Activated CD4-positive, CD25-positive, alpha-beta regulatory T cell treated with anti-CD3 and anti-CD28 coated beads, Interleukin-2, amount 50 U/mL, for 72 hours (primary cell): ENCODE results near the gene SLC22A31.
A peak's percentile ranks its signal among the peaks of the same experiment; 100 is the strongest.
"Not testable (repeated sequence)": the region's sequence is repeated elsewhere in the genome, so short reads cannot be mapped to it uniquely, and the experiment has no call there.

Experiments used
- DNase-seq: peaks from one replicate; pipeline ENCODE4 v3.0.0; 2021

The SLC22A31 gene

DNA sequence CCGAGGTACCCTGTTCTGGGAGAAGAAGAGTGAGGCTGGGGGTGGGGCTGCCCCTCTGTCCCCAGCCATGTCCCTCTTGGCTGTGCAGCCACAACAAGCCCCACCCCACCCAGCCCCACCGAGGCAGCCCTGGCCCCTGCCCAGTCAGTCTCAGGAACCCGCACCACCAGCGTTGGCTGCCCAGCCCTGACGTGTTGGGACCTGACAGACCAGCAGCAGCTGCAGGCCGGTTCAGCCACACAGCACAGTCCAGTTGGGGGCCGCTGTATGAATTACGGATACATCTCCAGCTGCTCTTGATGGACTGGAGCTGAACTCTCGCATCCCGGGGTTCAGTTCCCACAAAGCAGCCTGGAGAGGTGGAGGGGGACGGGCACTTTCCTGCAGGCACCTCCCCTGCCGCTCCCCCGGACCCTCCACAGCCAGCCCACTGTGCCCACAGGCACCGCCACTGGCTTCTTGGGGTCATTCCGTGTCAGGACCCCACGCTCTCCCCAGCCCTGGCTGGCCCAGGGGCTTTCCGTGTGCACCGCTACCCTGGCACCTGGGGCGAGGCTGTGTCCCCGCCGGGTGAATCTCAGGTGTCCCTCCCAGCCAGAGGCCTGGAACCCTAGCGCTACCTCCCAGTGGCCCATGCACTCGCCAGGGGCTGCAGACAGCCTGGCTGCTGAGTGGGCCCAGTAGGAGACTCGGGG is 21.7 kb downstream of the SLC22A31 start:
- no peak for DNase-seq

DNA sequence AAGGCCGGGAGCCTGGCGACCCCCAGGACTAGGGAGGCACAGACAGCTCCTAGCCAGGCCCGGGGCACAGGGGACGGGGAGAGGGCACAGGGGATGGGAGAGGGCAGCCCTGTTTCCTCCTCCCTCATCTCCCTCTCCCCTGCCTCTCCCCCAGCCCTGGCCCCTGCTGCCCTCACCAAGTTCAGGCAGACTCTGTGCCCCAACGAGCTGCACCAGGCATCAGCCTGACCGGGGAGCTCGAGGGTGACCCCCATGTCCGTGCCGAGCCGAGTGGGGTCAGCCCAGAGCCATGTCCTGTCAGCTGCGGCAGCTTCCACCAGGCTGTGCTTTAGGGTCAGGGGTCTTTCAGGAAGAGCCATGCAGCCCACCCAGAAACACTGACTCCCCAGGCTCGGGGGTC is 22.8 kb downstream of the SLC22A31 start:
- DNase-seq: no peak

DNA sequence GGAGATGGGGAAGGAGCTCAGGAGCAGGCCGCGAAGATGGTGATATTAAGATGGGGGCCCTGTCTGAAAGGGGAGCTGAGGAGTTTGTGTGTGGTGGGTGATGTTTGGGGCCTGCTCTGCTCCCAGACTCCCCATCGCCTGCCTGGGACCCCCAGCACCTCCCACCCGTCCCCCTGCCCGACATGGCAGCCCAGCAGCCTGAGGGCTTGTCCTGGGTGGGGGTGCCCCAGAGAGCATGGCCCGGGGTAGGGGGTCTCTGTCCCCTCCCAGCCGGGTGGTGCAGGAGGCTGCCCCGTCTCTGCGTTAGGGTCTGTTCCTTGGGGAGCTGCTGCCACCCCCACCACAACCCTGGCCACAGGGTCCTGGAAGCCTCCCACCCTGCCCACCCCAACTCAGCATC is 23.6 kb downstream of the SLC22A31 start:
- DNase-seq: no peak

DNA sequence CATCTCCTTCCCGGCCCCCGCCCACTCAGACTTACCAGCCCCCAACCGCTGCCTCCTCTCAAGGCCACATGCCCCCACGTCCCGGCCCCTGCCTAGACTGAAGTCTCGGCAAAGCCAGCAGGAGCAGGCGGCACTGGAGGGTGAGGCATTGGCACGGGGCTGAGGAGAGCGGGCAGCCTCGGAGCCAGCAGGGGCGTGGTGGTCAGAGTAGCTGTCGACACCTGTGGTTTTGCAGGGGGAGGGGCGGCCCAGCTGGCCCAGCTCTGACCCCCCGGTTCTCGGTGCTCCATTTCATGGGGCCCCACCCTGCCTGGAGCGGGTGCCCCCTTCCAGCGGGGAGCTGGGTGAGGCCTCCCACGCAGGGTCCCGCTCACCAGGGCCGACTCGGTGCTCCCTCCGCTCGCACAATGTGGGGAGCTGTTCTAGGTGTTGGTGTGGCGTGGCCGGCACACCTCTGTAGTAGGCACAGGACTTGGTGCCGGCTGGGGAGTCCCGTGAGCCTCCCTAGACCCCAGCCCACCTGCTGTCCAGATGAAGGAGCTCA is 24.1 kb downstream of the SLC22A31 start:
- no peak for DNase-seq

DNA sequence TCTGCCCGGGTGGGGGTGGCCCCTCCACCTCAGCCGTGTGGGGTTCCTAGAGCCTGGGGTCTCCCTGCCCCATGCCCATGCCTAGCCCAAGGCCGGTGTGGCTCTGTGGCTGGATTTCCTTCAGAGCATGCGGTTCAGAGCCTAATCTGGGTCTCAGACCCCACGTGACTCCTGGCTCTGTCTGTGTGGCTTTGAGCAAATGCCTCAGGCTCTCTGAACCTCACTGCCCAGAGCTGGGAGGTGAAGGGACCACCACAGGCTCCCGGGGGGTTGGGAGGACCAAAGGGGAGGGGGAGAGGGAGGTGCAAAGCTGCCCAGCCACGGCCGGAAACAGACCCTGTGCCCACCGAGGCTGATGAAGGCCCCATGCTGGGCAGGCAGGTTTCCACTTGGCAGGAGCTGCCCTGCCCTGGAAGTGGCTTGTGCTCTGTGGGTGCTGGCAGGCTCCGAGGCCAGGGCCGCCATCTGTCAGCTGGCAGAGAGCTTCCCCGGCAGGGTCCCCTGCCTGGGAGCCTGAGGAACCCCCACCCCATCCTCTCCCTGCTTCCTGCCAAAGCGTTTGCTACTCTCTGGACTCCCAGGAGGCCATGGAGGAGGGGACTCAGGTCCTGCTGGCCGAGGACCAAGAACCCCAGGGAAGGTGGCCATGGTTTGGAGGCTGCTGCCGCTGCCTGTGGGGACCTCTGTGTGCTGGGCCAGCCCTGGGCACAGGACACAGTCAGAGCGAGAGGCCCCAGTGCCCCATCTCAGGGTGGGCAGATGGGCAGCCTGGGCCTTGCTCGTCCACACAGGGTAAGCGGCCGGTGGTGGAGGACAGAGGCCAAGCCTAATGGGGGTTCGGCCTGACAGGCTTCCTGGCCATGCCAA is 24.8 kb downstream of the SLC22A31 start:
- no peak for DNase-seq

DNA sequence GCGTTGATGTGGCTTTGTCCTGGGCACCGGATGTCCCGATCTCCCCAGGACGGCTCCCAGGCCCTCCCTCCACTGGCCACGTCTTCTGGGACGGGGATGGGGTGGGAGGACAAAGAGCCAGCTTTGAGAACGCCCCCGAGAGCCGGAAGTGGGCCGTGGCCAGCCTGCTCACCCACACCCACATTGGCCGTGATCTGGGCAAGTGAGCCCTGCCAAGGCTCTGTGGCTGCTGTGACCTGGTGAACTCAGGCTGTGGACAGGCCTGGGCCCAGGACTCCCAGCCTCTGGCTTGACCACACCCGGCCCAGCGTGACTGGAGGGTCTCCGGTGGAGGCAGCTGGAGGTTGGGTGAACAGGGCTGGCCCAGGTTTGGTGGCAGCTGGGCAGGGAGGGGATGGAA is 25.5 kb downstream of the SLC22A31 start:
- no peak for DNase-seq

DNA sequence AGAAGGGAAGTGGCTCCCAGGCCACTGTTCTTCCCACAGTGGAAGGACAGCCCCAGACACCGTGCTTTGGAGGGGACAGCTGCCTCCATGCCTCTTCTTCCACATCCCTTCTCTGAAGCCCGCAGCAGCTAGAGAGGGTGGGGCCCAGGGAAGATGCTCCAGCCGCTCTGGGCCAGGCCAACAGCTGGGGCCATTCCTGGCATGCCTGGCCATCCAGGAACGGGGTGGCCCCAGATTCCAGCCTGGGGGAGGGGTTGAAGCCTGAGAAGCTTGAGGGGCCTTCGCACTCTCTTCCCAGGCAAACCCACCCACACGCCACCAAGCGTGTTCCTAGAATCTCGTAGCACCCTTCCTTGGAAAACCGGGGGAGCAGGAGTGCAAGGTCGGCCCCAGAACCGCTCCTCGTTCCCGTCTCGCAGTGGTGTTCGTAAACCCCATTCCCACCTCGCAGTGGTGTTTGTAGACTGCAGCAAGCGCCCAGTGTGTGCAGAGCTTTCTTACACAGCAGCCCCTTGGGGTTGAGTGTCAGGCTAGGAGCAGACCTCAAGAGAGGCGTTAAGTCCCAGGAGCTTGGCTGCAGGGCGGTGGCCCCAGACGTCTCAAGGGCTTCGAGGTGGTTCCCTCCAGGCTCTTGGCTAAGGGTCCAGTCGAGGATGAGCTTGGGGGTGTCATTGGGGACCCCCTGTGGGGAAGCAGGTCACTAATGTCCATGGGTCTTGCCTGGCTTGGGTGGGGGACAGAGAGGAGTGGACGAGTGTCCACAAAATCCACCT is 26.1 kb downstream of the SLC22A31 start:
- no peak for DNase-seq

DNA sequence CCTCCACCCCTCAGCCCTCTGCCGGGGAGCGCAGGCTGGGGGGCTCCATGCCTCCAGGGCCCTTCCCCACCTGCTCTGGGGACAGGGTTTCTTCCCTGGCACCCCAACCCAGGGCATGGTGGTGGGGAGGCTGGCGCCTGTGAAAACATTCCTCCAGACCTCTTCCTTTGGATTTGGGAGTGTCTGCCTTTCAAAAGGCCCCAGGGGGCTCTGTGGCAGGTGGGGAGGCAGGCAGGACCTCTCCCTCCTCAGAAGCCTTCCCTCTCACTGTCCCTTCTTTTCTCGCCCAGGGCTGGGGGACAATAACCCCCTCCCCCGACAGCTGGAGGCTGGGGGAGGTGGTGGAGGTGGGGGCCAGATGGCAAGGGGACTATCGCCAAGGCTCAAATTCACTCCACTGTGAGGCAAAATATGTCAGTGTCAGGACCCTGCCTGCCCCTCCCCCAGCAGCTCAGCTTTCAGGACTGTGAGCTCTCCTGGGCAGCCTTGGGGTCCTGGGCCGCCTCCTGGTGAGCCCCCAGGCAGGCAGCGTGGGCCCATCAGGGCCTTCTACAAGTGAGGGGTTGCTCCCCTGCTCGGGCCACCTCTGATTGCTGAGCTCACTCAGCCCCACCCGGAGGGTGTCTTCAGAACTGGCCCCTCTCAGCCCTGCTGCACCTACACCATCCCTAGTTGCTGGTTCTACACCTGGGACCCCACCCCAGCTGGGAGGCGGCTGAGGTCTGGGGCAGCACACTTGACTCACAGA is 27.0 kb downstream of the SLC22A31 start:
- no peak for DNase-seq

DNA sequence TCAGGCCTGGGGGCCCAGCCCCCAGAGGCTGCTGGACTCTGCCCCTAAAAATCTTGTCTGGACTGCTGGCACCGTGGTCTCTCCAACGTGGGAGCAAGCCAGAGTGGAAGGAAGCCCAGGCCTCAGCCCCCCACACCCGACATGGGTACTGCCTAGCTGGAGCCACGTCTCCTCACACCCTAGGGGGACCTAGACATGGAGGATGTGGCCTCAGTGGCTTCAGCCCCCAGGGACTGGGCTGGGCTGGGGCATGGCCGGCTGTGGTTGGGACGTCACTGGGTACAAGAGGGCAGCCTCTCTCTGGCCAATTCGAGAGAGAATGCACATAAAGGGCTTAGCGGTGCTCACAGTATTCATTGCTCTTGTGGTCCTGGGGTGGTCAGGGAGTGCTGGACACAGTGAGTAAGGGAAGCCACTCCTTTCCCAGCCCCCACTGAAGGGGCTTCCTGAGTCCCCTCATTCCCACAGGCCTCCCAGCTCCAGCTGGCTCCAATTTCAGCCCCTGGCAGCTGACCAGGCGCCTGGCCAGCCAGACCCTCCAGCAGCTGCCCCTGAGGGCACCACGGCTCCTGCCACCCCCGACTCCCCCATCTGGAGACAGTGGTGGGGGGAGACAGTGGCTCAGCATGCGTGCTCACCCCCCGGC is 27.7 kb downstream of the SLC22A31 start:
- DNase-seq: no peak

DNA sequence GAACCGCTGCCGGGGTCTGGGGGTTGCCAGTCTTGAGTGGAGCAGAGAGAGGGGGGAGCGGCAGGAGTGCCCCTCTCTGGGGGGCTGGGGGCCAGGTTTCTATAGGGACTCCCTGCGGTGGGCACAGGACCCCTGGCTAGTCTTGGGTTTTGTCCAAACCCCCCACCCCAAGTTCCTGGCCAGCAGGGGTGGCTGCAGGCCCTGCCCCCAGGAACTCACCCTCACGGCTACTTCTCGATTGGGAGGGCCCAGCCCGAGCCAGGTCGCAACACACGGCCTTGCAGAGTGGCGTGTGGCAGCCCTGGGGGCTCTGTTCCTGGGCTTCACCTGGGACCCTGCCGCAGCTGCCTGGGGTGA is 28.2 kb downstream of the SLC22A31 start:
- DNase-seq: no peak

DNA sequence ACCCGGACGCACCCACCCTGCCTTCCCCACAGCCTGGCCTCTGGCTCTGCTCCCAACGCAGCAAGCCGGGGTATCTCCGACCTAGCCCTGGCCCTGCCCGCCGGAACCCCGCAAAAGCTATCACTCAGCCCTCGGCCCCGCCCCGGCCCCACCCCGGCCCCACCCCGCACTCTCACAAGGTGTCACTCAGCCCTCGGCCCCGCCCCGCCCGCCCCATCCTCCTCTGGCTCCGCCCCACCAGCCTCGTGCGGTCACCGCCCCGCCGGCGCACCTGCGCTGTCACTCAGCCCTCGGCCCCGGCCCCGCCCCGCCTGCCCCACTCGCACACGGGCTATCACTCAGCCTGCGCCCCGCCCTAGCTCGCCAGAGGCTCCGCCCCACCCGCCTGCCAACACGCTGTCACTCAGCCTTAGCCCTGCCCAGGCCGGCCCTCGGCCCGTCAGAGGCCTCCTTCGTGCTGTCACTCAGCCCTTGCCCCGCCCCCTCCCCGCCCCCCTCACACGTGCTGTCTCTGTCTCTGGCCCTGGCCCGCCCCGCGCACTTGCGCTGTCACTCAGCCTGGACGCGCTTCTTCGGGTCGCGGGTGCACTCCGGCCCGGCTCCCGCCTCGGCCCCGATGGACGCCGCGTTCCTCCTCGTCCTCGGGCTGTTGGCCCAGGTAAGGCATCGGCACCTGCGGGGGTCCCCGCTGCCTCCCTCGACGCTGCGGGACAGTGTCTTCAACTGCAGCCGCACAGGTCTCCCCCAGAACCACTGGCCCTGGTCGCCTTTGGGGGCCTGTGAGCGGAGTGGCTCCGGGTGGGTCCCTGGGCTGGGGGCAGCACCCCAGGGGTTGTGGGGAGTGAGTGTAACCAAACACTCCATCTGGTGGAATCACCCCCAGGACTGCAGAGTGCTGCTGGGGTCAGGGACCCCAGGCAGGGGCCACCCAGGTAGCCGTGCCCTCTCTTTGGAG is 28.8 kb downstream of the SLC22A31 start, which contains the start of gene CDH15:
Gene CDH15 (plus strand): TSS at position 533 of the 955 bp plus-strand sequence. CDS start 84 bp downstream, at position 617.
- DNase-seq: peak; percentile 91

DNA sequence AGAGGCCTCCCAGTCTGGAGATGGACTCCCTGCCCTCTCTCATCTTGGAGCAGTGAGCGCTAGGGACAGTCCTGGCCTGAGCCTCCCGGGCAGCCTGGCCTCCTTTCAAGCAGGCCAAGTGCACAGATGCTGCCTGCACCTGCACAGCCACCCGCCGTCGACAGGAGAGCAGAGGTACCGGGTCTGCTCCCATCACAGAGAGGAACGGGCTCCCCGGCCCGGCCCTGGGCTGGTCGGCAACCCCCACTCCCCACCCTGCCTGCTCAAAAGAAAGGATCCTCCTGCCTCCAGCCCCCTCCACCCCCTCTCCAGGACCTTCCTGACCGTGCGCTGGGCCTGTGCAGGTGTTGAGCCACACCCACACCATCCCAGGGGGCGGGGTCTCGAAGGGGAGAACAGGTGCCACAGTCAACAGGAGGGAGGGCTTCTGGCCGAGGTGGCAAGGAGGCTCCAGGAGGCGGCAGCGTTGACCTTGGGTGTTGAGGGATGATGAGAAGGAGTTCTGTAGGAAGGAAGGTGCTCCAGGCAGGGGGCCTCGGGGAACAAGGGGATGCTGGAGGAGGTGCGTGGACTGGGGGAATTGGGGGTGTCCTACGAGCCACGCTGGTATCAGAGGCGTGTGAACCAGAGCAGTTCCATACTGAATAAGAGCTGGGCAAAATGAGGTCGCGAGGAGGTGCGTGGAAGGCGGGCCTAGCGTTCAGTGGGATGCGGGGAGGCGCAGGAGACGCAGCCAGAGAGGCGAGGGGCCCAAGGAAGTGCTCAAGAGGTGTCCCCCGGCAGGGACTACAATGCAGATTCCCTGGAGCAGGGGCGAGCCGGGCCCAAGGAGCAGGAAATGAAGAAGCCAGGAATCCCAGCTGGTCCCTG is 29.8 kb downstream of the SLC22A31 start:
- peak; percentile 46 for DNase-seq

DNA sequence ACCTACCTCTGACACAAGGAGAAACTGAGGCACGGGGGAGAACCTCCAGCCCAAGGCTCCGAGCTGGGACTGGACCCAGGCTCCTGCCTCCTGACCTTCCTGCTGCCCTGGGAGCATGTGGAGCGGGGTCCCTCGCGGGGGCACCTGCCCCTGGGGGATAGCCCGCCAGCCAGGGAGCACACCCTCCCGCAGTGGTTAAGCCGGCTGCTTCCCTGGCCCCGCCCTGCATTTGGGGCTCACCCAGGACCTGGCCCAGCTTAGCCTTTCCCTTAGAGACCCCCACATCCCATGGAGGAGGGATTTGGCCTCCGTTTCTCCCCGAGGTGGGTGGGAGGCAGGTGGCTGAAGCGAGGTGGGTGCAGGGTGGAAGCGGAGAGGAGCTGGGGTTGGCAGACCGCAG is 30.6 kb downstream of the SLC22A31 start:
- no peak for DNase-seq

DNA sequence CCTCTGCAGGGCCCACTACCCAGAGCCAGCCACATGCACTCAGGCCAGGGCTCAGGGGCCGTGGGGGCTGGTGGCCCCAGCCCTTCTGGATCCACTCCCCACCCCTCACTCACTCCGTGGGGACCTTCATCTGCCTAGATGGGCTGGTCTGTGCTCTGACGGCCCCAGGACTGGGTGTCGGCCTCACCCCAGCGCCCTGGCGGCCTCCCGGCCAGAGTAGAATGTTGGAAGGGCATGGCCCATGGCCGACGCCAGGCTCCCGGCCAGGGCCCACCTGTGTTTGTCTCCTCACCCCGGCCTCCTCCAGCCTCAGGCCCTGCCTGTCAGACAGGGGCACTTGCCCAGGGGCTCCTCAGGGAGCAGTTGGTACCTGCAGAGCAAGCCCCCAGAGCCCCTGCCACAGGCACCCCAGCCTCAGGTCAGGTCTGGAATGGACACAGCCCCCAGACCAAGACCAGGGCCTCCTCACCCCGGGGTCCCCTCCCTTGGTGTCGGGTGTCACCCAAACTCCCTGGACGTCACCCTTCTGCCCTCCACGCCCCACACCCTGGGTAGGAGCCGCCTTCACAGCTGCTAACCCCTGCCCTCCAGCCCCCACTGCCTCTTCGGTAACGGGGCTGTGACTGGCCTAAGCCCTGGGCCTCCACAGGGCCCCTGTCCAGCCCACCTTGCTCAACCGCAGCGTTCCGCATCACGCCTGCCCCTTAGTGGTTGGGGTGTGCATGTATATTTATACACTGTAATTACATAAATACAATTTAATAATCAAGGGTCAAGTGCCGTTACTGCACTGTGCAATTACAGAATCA is 31.8 kb downstream of the SLC22A31 start:
- no peak for DNase-seq

DNA sequence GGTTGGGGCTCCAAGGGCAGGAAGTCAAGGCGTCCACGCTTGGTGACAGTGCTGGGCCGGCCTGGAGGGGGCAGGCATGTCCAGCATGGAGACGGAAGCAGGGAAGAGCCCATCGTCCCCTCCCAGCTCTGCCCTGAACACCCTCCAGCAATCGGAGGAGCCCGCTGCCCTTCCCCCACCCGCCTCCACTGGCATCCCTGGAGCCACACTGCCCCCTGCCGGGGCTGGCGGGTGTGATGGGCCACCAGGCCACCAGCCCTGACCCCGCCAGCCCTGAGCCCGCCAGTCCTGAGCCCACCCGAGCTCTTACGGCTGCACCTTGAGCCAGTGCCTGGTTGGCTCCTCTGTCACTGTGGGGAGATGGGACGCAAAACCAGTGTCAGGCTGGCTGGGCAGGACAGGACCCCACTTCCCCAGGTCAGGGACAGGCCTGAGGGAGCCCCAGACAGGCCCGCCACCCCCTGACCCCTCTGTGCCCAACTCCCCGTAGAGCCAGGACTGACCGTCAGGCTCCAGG is 32.9 kb downstream of the SLC22A31 start:
- DNase-seq: peak; percentile 93

DNA sequence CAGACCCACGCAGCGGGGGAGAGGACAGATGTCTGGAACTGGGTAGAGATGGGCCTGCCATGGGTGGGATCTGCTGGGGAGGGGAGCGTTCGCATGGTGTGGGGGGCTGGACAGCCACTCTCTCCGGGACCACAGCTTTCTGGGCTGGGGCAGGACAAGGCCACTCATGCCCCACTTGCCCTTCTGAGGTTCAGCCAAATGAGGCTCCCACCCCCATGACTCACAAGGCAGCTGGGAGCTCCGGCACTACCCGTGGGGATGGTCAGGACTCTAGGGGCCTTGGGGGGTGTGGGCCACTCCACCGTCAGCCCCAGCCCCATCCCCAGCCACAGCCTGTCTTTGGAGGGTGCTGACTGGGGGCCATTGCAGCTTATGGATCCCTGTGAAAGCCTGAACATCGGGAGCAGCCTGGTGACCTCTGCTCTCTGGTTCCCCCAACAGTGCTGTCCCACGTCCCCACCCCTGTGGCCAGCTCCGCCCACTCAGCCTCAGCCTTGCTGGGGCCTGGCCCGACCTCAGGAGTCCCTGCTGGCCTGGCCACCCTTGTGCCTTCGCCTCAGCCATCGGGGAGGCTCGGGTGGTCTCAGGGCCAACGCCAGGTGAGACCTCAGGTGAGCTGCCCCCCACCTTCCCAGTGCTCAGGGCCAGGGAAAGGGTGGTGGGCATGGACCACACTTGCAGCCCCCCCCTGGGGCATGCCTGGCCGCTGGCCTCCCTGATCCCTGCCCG is 33.5 kb downstream of the SLC22A31 start:
- no peak for DNase-seq

DNA sequence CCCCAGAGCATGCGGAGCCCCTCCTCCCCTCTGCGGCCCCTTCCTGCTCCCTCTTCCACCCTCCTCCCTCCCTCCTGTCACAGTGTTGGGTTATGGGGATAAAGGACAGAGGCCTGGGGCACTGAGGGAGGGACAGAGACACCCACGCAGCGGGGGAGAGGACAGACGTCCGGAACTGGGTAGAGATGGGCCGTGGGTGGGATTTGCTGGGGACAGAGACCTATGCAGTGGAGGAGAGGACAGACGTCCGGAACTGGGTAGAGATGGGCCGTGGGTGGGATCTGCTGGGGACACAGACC is 34.7 kb downstream of the SLC22A31 start:
- DNase-seq: not testable (repeated sequence)
